LNCaP clone FGC (cell line): Measurements from ENCODE around the gene ASXL1.
"Not testable (repeated sequence)": the region's sequence is repeated elsewhere in the genome, so short reads cannot be mapped to it uniquely, and the experiment has no call there.

Source experiments
- DNase-seq: peaks from one replicate; pipeline ENCODE4 v3.0.0-alpha.2; 2011; ENCODE audit warnings: low read depth
- H3K4me3 ChIP-seq: 2 replicates; pipeline ENCODE4 v1.5.1; 2011; ENCODE audit warnings: mild to moderate bottlenecking, low read depth, low read length, control low read depth
- TF ChIP-seq, protein P1 (sequence below): IDR thresholded peaks from 2 replicates; pipeline ENCODE4 v1.5.1; 2012; ENCODE audit warnings: mild to moderate bottlenecking; ENCODE audit not compliant: control insufficient read depth, insufficient read depth; ENCODE audit errors: extremely low read depth

Gene ASXL1

DNA sequence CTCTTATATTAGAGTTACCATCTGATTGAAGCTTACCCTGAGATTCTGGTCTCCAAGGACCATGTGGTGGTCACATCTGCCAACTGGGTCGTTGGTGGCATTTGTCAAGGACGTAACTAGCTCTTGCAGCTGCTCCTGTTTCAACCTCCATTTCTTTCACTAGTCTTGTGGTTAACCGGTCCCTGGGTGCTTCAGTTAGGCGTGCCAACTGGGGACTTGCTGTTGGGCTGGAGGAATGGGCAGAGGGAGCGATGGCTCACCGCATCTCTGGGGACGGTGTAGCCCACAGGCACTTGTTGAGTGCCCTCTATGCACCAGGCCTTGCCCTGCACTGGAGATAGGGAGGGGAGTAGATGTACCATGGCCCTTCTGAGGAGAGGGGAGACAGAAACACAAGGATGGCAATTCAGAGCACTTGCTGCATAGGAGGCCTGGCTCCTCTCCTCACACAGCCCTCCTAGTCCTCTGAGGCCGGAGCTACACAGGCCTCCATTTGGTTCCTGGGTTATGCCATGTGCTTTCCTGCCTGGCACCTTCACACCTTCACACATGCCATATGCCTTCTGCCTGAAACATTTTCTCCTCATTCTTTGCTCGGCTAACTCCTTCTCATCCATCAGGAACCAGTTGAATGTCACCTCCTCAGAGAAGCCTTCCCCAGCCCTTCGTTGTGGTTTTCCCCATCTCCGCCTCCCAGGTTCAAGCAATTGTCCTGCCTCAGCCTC lies 20.0 kb upstream of the ASXL1 start:
- H3K4me3 ChIP-seq: no peak overlapping the region
- TF ChIP-seq, protein P1, sequence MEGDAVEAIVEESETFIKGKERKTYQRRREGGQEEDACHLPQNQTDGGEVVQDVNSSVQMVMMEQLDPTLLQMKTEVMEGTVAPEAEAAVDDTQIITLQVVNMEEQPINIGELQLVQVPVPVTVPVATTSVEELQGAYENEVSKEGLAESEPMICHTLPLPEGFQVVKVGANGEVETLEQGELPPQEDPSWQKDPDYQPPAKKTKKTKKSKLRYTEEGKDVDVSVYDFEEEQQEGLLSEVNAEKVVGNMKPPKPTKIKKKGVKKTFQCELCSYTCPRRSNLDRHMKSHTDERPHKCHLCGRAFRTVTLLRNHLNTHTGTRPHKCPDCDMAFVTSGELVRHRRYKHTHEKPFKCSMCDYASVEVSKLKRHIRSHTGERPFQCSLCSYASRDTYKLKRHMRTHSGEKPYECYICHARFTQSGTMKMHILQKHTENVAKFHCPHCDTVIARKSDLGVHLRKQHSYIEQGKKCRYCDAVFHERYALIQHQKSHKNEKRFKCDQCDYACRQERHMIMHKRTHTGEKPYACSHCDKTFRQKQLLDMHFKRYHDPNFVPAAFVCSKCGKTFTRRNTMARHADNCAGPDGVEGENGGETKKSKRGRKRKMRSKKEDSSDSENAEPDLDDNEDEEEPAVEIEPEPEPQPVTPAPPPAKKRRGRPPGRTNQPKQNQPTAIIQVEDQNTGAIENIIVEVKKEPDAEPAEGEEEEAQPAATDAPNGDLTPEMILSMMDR: no peak
- no peak for DNase-seq

DNA sequence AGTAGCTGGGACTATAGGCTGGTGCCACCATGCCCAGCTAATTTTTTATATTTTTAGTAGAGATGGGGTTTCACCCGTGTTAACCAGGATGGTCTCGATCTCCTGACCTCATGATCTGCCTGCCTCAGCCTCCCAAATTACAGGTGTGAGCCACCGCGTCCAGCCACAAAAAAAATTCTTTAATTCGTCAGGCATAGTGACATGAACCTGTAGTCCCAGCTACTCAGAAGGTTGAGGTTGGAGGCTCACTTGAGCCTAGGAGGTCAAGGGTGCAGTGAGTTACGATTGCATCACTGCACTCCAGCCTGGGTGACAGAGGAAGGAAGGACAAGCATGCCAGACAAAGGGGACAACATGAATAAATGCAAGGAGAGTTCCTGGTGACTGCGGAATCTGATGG lies 19.5 kb upstream of the ASXL1 start:
- TF ChIP-seq, protein P1: no peak
- DNase-seq: no peak
- H3K4me3 ChIP-seq: no peak overlapping the region

DNA sequence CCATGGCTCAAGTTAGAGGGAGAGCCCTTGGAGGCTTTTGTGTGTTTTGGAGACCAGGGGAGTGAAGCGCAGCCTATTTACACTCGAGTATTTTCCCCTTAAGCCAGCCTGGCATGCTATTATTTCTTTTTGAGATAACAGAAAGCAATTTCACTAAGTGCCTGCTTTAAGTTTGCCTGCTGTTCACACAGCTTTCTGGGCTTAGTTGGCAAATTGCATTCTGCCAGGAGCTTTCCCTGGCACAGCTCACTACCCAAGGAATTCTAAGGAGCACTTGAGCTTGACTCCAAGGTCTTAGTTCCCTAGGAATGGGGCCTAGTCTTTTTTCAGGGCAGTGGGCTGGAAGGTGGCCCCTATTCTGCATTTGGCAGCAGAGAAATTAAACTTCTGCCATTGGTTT lies 19.0 kb upstream of the ASXL1 start:
- TF ChIP-seq, protein P1: no peak
- H3K4me3 ChIP-seq: no peak overlapping the region
- DNase-seq: no peak

DNA sequence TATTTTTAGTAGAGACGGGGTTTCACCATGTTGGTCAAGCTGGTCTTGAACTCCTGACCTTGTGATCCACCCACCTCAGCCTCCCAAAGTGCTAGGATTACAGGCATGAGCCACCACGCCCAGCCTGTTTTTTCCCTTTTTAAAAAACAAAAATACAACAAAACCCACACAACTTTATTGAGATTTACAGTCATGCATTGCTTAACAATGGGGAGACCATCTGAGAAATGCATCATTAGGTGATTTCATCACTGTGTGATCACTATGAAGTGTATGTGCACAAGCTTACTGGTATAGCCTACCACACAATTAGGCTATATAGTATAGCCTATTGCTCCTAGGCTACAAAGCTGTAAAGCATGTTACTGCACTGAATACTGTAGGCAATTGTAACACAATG lies 17.1 kb upstream of the ASXL1 start:
- DNase-seq: not testable (repeated sequence)

DNA sequence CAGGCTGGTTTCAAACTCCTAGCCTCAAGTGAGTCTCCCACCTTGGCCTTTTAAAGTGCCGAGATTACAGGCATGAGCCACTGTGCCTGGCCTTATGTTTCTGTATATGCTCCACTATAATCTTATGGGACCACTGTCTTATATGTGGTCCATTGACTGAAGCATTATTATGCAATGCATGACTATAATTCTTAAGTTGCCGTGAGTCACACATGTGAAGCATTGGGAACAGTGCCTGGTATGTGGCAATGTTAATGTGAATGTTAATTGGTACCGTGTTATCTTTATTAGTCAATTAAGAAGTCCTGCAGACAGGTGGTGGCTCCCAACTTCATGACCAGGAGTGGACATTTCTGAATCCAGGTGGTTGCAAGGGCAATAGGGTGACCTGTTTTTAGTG lies 14.7 kb upstream of the ASXL1 start:
- H3K4me3 ChIP-seq: no peak overlapping the region
- TF ChIP-seq, protein P1: no peak
- no peak for DNase-seq

More for the DNA sequence above, 17.1 kb upstream of the ASXL1 start:
- H3K4me3 ChIP-seq: not testable (repeated sequence)

DNA sequence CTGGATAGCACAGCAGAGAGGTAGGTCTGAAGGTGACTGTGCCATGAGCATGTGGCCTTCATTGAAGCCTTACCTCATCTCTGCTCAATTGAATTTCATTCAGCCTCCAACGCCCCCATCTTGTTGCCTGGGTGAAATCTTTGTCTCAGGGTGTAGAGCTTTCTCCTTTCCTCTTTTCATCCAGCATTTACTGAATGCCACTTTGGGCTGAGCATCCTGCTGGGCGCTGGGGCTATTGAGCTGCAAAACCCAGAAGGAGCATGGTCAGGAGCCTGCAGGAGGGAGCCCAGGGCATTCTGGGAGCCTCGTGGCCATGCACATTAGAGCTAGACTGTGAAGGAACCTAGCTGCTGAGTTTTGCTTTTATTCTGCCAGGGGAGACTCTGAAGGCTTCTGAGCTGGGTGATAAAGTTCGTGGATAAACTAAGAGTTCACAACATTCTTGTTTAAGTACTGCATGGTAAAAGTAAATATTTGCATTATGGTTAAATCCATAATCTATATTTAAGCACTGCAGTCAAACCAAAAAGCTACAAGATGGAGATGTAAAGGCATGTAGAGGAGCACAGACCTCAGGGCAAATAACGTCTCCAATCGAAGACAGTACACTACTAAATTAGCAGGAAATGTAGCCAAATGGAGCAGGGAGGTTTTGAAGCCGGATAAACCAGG lies 13.2 kb upstream of the ASXL1 start:
- no peak for DNase-seq
- TF ChIP-seq, protein P1: no peak

DNA sequence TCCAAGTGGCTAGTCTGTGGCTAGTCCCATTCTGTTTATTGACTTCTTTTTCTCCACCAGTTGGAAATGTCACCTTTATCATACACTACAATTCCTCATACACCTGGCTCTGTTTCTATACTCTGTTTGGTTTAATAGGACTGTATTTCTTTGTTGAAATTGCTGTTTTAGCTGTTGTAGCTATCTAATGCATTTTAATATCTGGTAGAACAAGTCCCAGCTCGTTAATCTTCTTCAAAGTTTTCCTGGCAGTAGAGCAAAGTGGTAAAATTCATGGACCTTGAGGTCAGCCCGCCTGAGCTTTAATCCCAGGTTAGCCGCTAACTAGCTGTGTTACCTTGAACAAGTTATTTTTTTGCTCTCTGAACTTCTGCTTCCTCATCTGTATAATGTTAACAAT lies 9.9 kb upstream of the ASXL1 start:
- TF ChIP-seq, protein P1: no peak
- peak; percentile 69 for DNase-seq
- no peak overlapping the region for H3K4me3 ChIP-seq

More for the DNA sequence above, 13.2 kb upstream of the ASXL1 start:
- no peak overlapping the region for H3K4me3 ChIP-seq
